ENCODE measurements around the gene CFAP70.
"Not testable (repeated sequence)": the region's sequence is repeated elsewhere in the genome, so short reads cannot be mapped to it uniquely, and the experiment has no call there.

The CFAP70 gene

DNA sequence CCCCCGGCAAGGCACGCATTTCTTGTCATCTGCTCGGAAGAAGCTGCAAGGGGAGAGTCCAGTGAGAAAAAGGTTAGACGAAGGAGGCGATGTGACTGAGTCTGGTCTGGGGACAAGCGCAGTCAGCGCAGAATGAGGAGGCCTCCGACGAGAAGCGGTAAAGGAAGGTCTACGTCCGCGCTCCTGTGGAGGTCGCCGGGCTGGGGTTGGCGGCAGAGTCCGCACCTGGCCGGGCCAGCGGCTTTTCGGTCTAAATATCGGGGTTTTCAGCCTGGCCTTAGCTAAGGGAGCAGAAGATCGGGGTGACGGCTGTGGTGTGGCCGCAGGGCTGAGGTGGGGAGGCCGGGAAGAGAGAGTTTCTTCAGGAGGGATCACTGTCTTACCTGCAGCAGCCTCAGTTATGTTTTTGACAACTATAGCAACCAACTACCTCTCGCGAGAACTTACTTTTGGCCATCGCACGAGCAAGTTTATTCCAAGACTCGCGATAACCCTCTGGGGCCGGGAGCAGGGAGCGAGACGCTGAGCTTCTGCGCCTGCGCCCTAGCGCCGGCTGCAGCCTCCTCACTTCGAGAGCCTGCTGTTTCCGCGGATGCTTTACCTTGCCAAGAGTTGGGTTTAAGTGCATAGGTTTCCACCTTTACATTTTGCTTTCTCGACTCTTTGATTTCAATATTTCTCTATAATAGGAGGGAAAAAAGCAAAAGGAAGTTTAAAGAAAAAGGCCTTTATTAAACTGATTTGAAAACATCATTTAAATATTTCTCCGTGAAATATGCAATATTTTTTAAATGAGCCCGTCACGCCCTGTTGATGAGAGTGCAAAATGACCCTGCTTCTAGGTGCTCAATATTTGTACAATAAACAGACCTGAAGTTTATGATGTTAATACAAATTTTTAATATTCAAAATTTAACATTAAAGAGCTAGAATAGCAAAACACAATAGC lies at the start of gene CFAP70:
TSS of gene CFAP70 (minus strand) at position 534 of the 949 bp plus-strand sequence. CDS start 4,068 bp downstream, outside the sequence.
- DNase-seq (ENCODE audit: low read depth in 2 of 3, low spot score in 1 of 3): peak; percentile 86 to 90 (median 87)

DNA sequence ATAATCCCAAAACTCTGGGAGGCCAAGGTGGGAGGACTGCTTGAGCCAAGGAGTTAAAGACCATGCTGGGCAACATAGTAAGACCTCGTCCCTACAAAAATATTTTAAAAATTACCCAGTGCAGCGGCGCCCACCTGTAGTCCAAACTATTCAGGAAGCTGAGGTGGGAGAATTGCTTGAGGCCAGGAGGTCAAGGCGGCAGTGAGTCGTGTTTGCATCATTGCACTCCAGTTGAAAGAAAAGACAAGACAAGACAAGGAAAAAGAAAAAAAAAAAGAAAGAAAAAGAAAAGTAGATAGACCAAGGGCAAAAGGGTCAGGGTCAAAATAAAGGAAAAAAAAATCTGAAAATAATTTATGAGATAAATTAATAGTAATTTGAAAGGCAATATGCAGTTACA lies 49.4 kb upstream of the CFAP70 start:
- no peak for DNase-seq (ENCODE audit: low read depth in 2 of 3, low spot score in 1 of 3)

DNA sequence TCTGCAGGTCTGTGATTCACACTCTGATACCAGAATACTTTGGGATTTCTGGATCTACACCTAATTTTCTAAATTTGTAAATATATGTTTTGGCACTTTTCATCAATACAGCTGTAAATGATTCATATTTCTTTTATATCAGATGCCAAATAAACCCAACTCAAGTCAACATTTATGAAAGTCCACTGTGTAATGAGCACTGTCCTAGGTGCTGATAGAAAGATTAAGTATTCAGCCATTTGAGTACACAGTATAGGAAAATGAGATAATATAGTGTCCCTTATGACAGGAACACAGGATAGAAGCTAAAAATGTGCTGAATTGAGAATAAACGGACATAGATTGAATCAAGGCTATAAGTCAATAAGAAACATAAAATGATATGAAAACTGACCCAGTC lies 48.8 kb upstream of the CFAP70 start:
- no peak for DNase-seq (ENCODE audit: low read depth in 2 of 3, low spot score in 1 of 3)

DNA sequence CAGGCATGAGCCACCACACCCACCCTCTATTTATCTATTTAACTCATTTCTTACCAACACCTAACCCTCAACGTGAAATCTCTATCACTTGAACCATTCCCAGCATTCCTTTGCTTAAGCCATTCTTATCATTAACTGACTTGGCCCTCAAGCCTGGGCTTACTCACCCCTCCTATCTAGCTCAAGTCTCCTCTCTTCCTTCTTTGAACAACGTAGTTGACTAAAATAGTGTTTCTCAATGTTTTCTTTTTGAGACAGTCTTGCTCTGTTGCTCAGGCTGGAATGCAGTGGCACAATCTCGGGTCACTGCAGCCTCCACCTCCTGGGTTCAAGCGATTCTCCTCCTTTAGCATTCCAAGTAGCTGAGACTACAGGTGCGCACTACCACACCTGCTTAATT lies 48.2 kb upstream of the CFAP70 start:
- DNase-seq (ENCODE audit: low read depth in 2 of 3, low spot score in 1 of 3): no peak

DNA sequence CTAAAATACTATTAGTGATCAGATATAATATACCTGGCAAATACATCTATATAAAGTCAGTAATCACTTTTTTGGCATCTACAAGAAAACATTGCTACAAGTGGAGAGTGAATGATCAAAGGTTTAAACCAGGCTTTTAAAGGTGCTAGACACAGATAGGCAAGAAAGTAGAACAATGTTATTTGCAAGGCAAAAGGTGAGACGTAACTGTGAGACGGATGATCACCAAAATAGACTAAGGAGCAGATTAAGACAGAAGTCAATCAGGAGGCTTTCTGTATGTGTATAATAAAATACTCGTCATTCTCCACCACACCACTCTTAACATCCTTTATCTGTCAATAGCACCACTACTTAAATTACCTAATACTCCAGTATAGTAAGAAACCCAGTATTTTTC lies 46.9 kb upstream of the CFAP70 start:
- DNase-seq (ENCODE audit: low read depth in 2 of 3, low spot score in 1 of 3): no peak

DNA sequence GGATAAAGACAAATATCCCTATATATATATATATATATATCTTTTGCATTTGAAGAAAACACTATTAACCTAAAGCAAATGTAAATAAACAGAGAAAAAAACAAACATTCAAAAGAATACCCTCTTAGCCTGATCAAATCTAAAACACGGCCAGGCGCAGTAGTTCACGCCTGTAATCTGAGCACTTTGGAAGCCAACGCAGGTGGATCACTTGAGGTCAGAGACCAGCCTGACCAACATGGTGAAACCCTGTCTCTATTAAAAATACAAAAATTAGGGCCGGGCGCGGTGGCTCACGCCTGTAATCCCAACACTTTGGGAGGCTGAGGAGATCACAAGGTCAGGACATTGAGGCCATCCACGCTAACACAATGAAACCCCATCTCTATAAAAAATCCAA lies 46.0 kb upstream of the CFAP70 start:
- no peak for DNase-seq (ENCODE audit: low read depth in 2 of 3, low spot score in 1 of 3)

DNA sequence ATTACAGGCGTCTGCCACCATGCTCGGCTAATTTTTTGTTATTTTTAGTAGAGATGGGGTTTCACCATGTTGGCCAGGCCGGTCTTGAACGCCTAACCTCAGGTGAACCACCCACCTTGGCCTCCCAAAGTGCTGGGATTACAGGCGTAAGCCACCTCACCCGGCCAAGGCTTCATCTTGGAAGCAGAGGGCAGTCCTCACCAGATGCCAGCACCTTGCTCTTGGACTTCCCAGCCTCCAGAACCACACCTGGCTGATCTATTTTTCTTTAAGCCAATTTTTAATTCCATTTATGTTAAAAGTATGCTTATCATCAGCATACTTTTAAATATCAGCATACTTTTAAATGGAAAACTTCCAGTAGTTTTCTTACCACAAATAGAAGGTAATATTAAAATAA lies 43.0 kb upstream of the CFAP70 start:
- DNase-seq (ENCODE audit: low read depth in 2 of 3, low spot score in 1 of 3): no peak

DNA sequence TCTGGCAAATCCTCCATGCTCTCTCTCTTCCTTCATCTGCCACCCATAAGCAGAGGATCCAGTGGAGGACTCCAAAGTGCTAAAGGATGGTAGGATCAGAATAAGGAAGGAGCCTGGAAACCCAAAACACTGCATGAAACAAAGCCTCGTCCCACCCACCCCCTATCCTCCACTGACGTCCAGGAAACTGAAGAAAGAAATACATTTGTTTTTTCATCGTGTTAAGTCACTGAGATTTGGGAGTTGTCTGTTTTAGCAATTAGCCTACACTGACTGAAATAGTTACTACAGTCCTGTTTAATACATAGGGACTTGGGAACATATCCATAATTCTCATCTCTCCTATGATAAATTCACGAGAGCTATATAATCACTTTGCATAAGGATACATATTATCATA lies 40.4 kb upstream of the CFAP70 start:
- no peak for DNase-seq (ENCODE audit: low read depth in 2 of 3, low spot score in 1 of 3)

DNA sequence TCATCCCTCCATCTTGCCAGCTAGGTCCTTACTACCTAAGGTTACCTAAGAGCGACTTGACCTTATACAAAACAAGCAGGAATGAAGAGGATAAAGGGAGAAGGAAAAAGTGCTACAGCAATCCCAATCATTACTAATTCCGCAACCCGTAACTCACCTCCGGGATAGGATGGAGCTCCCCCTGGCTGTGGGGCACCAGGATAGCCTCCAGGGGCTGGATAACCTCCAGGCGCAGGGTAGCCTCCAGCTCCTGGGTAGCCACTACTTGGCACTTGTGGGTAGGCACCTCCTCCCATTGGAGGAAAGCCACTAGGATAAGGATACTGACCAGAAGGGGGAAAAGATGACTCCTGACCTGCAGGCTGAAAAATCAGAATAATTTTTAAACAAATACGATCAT lies 39.4 kb upstream of the CFAP70 start:
- DNase-seq (ENCODE audit: low read depth in 2 of 3, low spot score in 1 of 3): no peak

DNA sequence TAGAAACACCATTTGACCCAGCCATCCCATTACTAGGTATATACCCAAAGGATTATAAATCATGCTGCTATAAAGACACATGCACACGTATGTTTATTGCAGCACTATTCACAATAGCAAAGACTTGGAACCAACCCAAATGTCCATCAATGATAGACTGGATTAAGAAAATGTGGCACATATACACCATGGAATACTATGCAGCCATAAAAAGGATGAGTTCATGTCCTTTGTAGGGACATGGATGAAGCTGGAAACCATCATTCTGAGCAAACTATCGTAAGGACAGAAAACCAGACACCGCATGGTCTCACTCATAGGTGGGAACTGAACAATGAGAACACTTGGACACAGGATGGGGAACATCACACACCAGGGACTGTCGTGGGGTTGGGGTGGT lies 35.7 kb upstream of the CFAP70 start:
- DNase-seq (ENCODE audit: low read depth in 2 of 3, low spot score in 1 of 3): not testable (repeated sequence)

DNA sequence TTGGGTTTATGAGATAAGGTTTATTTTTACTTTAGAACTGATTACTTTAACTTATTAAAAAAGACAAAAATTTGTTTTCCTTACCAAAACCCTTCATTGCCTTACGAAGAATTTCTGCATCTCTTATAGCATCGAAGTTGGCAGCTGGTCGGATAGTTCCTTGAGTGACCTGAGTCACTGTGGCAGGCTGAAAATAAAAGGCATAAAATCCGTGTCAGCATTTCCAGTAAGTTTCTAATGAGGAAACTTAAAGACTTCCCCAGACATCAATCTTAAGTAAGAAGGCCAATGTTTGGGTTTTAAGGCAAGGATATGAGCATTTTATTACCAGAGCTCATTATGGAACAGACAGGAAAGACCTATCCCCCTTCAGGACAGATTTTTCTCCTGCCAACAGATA lies 29.6 kb upstream of the CFAP70 start:
- no peak for DNase-seq (ENCODE audit: low read depth in 2 of 3, low spot score in 1 of 3)

DNA sequence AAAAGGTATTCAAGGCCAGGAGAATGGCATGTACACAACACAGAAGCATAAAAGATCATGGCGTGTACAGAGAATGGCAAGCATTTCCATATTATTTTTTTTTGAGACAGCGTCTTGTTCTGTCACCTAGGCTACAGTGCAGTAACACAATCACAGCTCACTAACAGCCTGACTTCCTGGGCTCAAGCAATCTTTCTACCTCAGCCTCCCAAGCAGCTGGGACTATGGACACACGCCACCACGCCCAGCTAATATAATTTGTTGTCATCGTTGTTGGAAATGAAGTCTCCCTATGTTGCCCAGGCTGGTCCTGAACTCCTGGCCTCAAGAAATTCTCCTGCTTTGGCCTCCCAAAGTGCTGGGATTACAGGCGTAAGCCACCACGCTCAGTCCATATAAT lies 27.9 kb upstream of the CFAP70 start:
- DNase-seq (ENCODE audit: low read depth in 2 of 3, low spot score in 1 of 3): no peak

DNA sequence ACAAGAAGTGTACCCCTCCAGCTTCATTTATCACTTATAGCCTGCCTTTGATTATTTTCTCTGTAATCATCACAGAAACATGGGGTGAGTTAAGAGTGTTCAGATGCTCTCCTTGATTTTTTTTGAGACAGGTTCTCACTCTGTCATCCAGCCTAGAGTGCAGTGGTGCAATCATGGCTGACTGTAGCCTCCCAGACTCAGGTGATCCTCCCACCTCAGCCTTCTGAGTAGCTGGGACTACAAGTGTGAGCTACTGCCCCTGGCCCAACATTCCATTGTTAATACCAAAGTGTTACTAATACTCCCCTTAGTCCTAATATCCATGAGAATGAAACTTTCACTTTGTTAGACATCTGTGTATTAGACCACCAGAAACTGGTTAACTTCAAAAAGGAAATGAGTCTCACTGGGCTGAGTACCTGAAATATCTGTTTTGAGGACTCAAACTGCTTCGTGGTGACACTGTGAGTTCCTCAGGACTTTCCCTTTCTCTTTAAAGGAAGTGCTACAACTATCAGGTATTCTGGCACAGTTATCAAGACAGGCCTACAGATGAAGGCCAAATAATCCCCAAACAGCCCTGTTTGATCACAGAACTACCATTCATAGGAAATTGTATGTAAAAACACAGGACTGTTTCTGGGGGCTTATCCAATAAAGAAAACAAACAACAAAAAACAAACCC lies 20.5 kb upstream of the CFAP70 start:
- DNase-seq (ENCODE audit: low read depth in 2 of 3, low spot score in 1 of 3): no peak

DNA sequence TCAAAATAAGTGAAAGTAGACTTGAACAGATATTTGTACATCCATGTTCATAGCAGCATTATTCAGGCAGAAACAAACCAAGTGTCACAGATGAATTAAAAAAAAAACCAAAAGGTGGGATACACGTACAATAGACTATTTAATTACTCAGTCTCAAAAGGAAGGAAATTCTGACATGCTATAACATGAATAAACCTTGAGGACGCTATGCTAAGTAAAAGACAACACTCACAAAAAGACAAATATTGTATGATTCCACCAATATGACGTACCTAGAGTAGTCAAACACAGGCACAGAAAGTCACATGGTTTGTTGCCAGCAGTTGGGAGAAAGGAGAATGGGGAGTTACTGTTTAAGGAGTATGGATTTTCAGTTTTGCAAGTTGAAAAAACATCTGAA lies 18.0 kb upstream of the CFAP70 start:
- DNase-seq (ENCODE audit: low read depth in 2 of 3, low spot score in 1 of 3): no peak

DNA sequence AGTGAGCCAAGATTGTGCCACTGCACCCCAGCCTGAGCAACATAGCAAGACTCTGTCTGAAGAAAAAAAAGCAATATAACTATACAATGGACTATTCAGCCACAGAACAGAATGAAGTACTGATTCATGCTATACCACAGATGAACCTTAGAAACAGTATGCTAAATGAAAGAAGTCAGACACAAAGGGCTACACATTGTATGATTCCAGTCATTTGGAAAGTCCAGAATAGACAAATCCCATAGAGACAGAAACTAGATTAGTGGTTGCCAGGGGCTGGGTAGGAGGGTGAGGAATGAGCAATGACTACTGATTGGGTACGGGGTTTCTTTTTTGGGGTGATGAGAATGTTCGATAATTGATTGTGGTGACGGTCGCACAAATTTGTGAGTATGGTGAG lies 9.6 kb upstream of the CFAP70 start:
- peak in 1 of 3 donors; percentile 9 for DNase-seq (ENCODE audit: low read depth in 2 of 3, low spot score in 1 of 3)

DNA sequence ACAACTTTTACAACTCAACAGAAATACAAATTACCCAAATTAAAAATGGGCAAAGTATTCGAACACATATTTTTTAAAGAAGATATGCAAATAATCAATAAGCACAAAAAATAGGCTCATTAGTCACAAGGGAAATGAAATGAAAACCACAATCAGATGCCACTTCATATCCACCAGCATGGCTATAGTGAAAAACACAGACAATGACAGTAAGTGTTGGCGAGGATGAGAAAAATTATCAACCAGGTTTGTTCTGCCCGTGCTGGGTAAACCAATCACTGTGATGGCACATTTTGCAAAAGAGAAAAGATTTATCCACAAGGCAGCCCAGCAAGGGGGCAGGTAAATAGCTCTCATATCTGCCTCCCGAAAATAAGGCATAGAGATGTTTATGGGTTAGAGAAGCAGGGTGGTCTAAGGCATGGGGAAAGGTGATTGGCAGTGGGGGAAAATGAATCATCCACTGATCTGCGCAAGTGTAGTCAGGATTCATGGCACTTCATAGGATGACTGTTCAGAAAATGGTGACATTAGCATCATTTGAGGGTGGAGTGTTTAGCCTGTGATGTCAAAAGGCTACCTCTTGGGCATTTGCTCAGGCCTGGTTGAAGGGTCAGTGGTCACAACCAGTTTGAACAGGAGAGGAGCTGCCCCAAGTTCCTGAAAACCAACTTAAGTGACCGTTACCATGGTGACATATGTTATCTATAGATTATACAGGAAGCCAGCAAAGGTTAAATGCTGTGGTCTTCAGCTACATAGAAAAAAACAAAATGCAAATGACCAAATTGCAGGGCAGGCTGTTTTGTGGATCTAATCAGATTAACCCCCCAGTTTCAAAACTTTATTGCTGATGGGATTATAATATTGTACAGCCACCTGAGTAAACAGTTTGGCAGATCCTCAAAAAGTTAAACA lies 8.0 kb upstream of the CFAP70 start:
- DNase-seq (ENCODE audit: low read depth in 2 of 3, low spot score in 1 of 3): no peak

DNA sequence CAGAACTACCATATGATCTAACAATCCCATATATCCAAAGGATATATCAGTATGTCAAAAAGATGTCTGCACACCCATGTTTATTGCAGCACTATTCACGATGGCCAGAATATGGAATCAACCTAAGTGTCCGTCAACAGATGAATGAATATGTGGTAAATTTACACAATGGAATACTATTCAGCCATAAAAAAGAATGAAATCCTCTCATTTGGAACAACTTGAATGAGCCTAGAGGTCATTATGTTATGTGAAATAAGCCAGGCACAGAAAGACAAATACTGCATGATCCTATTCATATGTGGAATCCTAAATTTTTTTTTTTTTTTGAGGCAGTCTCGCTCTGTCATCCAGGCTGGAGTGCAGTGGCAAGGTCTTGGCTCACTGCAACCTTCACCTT lies 6.3 kb upstream of the CFAP70 start:
- DNase-seq (ENCODE audit: low read depth in 2 of 3, low spot score in 1 of 3): no peak

DNA sequence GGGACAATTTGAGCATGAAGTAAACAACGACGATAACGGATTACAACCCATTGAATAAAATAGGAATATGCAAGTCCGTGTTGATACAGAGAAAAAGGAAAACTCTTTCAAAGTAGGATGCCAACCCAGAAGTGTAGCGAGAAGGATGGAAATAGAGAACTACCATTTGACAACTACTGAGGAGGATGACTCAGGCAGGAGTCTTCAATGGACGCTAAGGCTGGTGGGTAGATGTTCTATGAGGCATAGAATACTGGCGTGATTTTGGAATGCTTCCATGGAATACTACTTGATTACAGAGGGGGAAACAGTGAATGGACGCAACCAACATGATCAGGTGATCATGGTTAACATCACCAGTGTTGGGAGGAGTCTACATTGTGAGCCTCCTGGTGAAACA lies 828 bp upstream of the CFAP70 start:
- DNase-seq (ENCODE audit: low read depth in 2 of 3, low spot score in 1 of 3): no peak

DNA sequence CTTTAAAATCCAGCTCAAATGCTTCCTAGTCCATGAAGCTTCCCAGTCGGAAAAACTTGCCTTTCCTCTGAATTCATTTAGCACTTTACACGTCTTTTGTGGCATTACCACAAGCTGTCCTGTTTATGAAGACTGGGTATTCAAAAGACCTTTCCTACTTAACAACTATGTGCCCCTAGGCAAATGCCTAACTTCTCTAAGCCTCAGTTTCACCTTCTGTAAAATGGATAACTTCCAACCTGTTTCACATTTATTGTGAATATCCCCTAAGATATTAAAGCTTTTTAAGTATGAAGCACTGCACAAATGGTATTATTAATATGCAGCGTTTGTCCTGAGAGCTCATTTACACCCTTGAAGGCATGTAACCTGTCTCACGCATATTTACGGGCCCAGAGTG lies 843 bp downstream of the CFAP70 start:
- no peak for DNase-seq (ENCODE audit: low read depth in 2 of 3, low spot score in 1 of 3)

DNA sequence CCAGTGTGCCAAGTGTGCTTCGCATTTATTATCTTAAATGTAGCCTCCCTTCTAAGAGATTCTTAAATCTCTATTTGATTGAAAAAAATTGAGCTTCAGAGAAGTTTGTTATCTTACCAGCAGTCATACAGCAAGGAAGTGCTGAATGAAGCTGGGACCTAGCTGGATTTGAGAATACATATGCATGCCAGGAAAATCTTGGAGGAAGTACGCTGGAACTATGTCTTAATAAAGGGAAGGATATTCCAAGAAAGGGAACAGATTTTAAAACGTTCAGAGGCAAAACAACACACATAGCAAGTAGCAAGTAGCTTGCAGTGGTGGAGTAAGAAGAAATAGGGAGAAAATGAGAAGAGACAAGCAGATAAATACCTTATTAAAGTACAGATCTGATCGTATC lies 1.5 kb downstream of the CFAP70 start:
- DNase-seq (ENCODE audit: low read depth in 2 of 3, low spot score in 1 of 3): no peak

DNA sequence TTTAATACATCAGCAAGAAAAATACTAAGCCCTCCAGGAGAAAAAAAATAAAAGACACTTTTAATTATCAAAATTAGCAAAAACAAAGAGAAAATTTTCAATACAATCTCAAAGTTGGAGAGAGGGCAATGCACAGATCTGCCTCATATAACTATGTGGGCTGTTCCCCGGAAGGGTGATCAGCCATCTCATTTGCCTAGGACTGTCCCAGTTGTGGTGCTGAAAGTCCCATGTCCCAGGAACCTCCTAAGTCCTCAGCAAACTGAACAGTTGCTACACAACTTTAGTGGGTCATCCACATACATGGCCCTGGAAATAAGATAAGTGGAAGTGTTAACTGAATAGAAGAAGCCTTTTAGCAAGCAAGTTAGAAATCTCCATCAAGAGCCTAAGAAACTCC lies 14.4 kb downstream of the CFAP70 start:
- no peak for DNase-seq (ENCODE audit: low read depth in 2 of 3, low spot score in 1 of 3)
